Pericardium fibroblast (primary cell): ENCODE data around the gene TRAPPC8. TPM values are rescaled to one million over a fixed set of nuclear protein-coding genes. Genes with fewer than 3 reads are reported as not detected.

Source experiments
- total RNA-seq: library from RNA; depleted of rRNA; stranded (reverse); fragments of >200 nt; gene quantifications from 2 replicates; pipeline ENCODE4 v1.2.3, GENCODE V29; 2015

Gene TRAPPC8
- total RNA-seq = 18.9 and 20.8 TPM in 2 replicates

GRCh38 chr18:31942999-31943877 is at the start of gene TRAPPC8:
TRAPPC8 (minus strand) TSS chr18:31943128; CDS start chr18:31942764, 364 bp downstream.

Other genes starting within 250 kb of the TRAPPC8 start
- gene SLC25A52, start 182.2 kb downstream of the TRAPPC8 start, total RNA-seq = not detected in 2 replicates
- gene RNF125, start 75.7 kb upstream of the TRAPPC8 start, total RNA-seq = 0.58 and 2.2 TPM in 2 replicates
- gene RNF138, start 148.7 kb upstream of the TRAPPC8 start, total RNA-seq = 7.9 and 21.1 TPM in 2 replicates
- not detected in 2 replicates for gene MEP1B, start 246.9 kb upstream of the TRAPPC8 start, total RNA-seq